ENCODE measurements around the gene TRAF3.

- TF ChIP-seq POLR2A (IDR thresholded peaks at IDR 0.05), result no peak
- TF ChIP-seq, protein P1, sequence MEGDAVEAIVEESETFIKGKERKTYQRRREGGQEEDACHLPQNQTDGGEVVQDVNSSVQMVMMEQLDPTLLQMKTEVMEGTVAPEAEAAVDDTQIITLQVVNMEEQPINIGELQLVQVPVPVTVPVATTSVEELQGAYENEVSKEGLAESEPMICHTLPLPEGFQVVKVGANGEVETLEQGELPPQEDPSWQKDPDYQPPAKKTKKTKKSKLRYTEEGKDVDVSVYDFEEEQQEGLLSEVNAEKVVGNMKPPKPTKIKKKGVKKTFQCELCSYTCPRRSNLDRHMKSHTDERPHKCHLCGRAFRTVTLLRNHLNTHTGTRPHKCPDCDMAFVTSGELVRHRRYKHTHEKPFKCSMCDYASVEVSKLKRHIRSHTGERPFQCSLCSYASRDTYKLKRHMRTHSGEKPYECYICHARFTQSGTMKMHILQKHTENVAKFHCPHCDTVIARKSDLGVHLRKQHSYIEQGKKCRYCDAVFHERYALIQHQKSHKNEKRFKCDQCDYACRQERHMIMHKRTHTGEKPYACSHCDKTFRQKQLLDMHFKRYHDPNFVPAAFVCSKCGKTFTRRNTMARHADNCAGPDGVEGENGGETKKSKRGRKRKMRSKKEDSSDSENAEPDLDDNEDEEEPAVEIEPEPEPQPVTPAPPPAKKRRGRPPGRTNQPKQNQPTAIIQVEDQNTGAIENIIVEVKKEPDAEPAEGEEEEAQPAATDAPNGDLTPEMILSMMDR (IDR thresholded peaks at IDR 0.05), result no peak
Observed at GRCh38 chr14:102826161-102826560, 48.9 kb downstream of the TRAF3 start.
